Activated B cell treated with CpG ODN at 0.5 μM for 24 hours (primary cell): ENCODE results near the gene CDK2AP2. TPM values are rescaled to one million over a fixed set of nuclear protein-coding genes. Genes with fewer than 3 reads are reported as not detected.

ENCODE experiments used
- ATAC-seq: fragments of 200-7000 bp; cut with Tn5 transposase; one replicate; pipeline ENCODE4 v1.10.0; 2021; ENCODE audit warnings: low read depth, mild to moderate bottlenecking, moderate library complexity
- CTCF ChIA-PET: fragments of 350-600 bp; sonication (Branson Sonifier 250); formaldehyde crosslinking; loops from one replicate; lab custom pipeline; 2021; ENCODE audit warnings: antibody characterized with exemption; lab: Charles Lee
- POLR2A ChIA-PET: fragments of 350-600 bp; sonication (Branson Sonifier 250); formaldehyde crosslinking; loops from one replicate; lab custom pipeline; 2021; ENCODE audit warnings: antibody characterized with exemption; lab: Charles Lee
- DNase-seq: peaks from one replicate; pipeline ENCODE4 v3.0.0; 2022
- H3K27ac Mint-ChIP-seq: one replicate; pipeline ENCODE4 v1.8.0; 2020; ENCODE audit warnings: mixed read lengths
- H3K27me3 Mint-ChIP-seq: one replicate; pipeline ENCODE4 v1.8.0; 2021; ENCODE audit warnings: mixed read lengths
- H3K36me3 Mint-ChIP-seq: one replicate; pipeline ENCODE4 v1.8.0; 2021; ENCODE audit warnings: low read depth, mixed read lengths
- H3K4me1 Mint-ChIP-seq: one replicate; pipeline ENCODE4 v1.8.0; 2021; ENCODE audit warnings: mixed read lengths
- H3K4me3 Mint-ChIP-seq: one replicate; pipeline ENCODE4 v1.8.0; 2020; ENCODE audit warnings: mild to moderate bottlenecking, mixed read lengths
- H3K9me3 Mint-ChIP-seq: one replicate; pipeline ENCODE4 v1.8.0; 2020; ENCODE audit warnings: mixed read lengths
- intact Hi-C: fragments of 100-400 bp; cut with micrococcal nuclease; formaldehyde crosslinking; loops from one replicate; pipeline ENCODE4 v1.15.1; 2024
- total RNA-seq: library from RNA; stranded (reverse); gene quantifications from 2 replicates; pipeline ENCODE4 v1.2.3, GENCODE V29; 2022
- TF ChIP-seq, protein P1 (sequence below): fragments of 200-600 bp; IDR thresholded peaks from one replicate; pipeline ENCODE4 v1.8.0; 2022; ENCODE audit warnings: antibody characterized with exemption, mild to moderate bottlenecking

Gene CDK2AP2
- total RNA-seq, 1 donor from 2014 or later, result 67.1 TPM

- H3K27me3 Mint-ChIP-seq, result no peaks in the 10 kb centered on the region
- H3K4me3 Mint-ChIP-seq, result peak overlapping the region; percentile 90
- ChIA-PET POLR2A (interaction anchor here (0.6 to 2.8 kb wide), 21 partner anchors 13 to 154 kb away, joined by 3 to 45 read pairs (median 5); partner anchors contain the start of genes AIP, NUDT8, POLD4 and PPP1CA), CTCF (interaction anchor here (0.6 to 1.7 kb wide), 9 partner anchors 36 to 159 kb away, joined by 3 to 13 read pairs (median 4); partner anchors contain the start of genes PPP1CA, PTPRCAP and RAD9A)
- ATAC-seq (peak; percentile 37), DNase-seq (peak; percentile 84)
- TF ChIP-seq, protein P1, sequence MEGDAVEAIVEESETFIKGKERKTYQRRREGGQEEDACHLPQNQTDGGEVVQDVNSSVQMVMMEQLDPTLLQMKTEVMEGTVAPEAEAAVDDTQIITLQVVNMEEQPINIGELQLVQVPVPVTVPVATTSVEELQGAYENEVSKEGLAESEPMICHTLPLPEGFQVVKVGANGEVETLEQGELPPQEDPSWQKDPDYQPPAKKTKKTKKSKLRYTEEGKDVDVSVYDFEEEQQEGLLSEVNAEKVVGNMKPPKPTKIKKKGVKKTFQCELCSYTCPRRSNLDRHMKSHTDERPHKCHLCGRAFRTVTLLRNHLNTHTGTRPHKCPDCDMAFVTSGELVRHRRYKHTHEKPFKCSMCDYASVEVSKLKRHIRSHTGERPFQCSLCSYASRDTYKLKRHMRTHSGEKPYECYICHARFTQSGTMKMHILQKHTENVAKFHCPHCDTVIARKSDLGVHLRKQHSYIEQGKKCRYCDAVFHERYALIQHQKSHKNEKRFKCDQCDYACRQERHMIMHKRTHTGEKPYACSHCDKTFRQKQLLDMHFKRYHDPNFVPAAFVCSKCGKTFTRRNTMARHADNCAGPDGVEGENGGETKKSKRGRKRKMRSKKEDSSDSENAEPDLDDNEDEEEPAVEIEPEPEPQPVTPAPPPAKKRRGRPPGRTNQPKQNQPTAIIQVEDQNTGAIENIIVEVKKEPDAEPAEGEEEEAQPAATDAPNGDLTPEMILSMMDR, result peak; percentile 66
- intact Hi-C loops, result loop anchor here (1.0 to 5.0 kb wide), 10 partner anchors 20 to 888 kb away; partner anchors contain the start of genes PPP1CA, RBM14, RPS6KB2 and TMEM134
- peaks cover 50% of the 10 kb centered on the region for H3K4me1 Mint-ChIP-seq
- H3K36me3 Mint-ChIP-seq, result peaks cover 40% of the 10 kb centered on the region
- H3K27ac Mint-ChIP-seq, result peak overlapping the region; percentile 94
- H3K9me3 Mint-ChIP-seq, result no peaks in the 10 kb centered on the region
Measured at GRCh38 chr11:67505605-67506396, 2.2 kb downstream of the CDK2AP2 start.

GRCh38 chr11:67504950-67505581 is 2.9 kb downstream of the CDK2AP2 start, which contains the start of gene PITPNM1:
Gene PITPNM1, minus strand, starts transcription at chr11:67505363. Its CDS starts 1,183 bp downstream, at chr11:67504180.
- TF ChIP-seq, protein P1, result no peak
- no peaks in the 10 kb centered on the region for H3K9me3 Mint-ChIP-seq
- H3K36me3 Mint-ChIP-seq, result peaks cover 46% of the 10 kb centered on the region
- ATAC-seq, result peak; percentile 14
- ChIA-PET POLR2A (interaction anchor here (0.5 to 2.8 kb wide), 23 partner anchors 12 to 154 kb away, joined by 3 to 45 read pairs (median 5); partner anchors contain the start of genes AIP, NUDT8, POLD4 and PPP1CA), CTCF (interaction anchor here (1.2 to 1.7 kb wide), 6 partner anchors 35 to 154 kb away, joined by 3 to 13 read pairs (median 4); partner anchors contain the start of genes PPP1CA, PTPRCAP and RAD9A)
- peak within 1 kb of the TSS; percentile 94 for H3K27ac Mint-ChIP-seq
- no peaks in the 10 kb centered on the region for H3K27me3 Mint-ChIP-seq
- H3K4me3 Mint-ChIP-seq, result peak within 1 kb of the TSS; percentile 90
- peak; percentile 85 for DNase-seq
- peaks cover 51% of the 10 kb centered on the region for H3K4me1 Mint-ChIP-seq
- intact Hi-C loops, result loop anchor here (1.0 to 5.0 kb wide), 4 partner anchors 20 to 888 kb away; partner anchors contain the start of gene RBM14

DNA sequence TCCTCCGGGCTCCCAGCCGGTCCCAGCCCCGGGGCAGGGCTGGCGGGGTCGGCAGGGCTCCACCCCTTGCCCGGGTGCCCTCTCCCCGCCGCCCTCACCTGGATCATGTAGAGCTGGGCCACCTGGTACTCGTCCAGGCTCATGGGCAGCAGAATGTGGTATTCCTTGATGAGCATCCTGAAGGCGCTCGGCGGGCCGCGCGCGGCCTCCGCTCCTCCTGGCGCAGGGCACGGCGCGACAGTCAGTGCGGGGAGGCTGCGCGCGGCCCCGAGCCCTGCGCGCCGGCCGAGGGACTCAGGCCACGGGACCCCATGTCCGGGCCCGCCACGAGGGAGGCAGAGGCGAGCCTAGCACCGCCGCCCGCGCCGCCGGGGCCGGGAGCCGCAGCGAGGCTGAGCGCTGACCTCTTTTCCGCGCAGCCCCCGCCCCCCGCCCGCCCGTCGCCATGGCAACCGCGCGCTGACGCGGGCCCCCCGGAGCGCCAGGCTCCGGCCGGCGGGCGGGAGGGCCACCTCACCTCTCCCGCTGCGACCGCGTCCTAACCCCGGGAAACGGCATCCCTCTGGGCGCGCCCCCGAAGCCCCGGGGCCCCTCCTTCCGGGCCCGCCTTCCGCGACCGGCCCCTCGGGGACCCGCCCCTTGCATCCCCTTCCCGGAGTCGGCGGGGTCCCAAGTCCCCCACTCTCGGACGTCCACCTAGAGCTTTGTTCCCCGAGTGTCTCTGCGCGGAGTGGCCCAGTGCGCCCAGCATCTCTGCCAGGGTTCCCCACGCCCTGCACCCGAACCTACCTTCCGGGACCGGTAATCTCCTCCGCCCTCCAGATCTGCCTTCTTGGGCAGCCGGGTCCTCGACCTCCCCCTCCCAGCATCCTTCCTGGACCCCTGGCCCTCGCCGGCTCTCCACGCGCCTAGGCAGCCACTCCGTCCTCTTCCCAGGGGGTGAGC is 3.7 kb downstream of the CDK2AP2 start:
- ChIA-PET CTCF (interaction anchor here (1.2 to 1.3 kb wide), 2 partner anchors 112 to 153 kb away, joined by 3 to 4 read pairs; partner anchors contain the start of gene RAD9A), POLR2A (interaction anchor here (0.5 to 2.8 kb wide), 14 partner anchors 11 to 378 kb away, joined by 3 to 45 read pairs (median 6); partner anchors contain the start of genes AIP, PPP1CA, PTPRCAP and RAD9A)
- ATAC-seq (no peak), DNase-seq (peak; percentile 36)
- no peaks in the 10 kb centered on the region for H3K9me3 Mint-ChIP-seq
- peak overlapping the region; percentile 90 for H3K4me3 Mint-ChIP-seq
- peaks cover 48% of the 10 kb centered on the region for H3K36me3 Mint-ChIP-seq
- peak overlapping the region; percentile 74 for H3K27ac Mint-ChIP-seq
- no peaks in the 10 kb centered on the region for H3K27me3 Mint-ChIP-seq
- TF ChIP-seq, protein P1, result no peak
- intact Hi-C loops, result no loop called here
- peaks cover 51% of the 10 kb centered on the region for H3K4me1 Mint-ChIP-seq

DNA sequence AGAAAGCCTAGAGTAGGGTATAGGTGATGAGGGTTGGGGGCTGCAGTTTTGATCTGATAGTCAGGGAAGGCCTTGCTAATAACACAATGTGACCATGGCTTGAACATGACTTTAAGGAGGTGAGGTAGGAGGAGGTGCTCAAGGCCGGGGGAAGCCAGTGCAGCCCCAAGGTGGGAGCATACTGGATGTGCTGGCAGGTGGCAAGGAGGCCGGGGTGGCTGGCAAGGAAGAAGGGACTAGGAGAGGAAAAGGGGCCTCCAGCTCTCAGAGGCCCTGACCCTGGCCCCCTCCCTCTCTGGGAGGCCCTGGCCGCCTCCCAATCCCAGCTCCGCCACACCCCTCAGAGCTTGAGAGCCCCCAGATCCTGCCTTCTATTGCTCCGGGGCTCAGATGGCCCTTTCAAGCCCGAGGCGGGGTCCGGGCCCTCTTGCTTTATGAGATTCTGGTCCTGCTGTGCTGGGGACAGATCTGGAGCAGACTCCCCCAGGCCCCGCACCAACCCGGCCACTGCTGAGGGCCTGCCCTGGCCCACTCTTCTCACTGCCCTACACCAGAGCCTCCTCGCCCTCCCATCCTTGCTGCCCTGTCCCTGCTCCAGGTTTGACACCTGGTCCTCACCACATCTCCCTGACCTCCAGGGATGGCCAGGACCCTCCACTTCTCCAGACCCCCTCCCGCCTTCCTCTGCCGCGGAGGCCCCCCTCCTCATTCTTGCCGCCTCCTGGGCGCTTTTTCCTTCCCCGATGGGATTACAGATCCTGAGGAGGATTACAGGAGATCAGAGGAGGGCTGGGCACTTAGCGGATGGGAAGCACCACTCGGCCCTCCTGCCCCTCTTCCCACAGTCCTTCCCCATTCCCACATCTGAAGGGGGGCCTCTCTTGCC is 4.6 kb downstream of the CDK2AP2 start:
- CTCF ChIA-PET, result no interaction called here
- intact Hi-C loops, result no loop called here
- peak overlapping the region; percentile 18 for H3K27ac Mint-ChIP-seq

More for the DNA sequence above, 4.6 kb downstream of the CDK2AP2 start:
- Mint-ChIP-seq H3K9me3 (no peaks in the 10 kb centered on the region), H3K4me1 (peaks cover 43% of the 10 kb centered on the region), H3K27me3 (no peaks in the 10 kb centered on the region), H3K4me3 (peak overlapping the region; percentile 73), H3K36me3 (peaks cover 52% of the 10 kb centered on the region)
- TF ChIP-seq, protein P1, result no peak
- POLR2A ChIA-PET, result interaction anchor here (0.6 to 1.8 kb wide), 5 partner anchors 18 to 708 kb away, joined by 3 to 8 read pairs (median 6); partner anchors contain the start of genes AIP, PTPRCAP and TBC1D10C
- DNase-seq (no peak), ATAC-seq (no peak)
